Trophoblast cell (in vitro differentiated cells and primary cell): ENCODE data around the gene NYNRIN.

Experiments
- DNase-seq, 2 donors: peaks; one replicate each; pipeline ENCODE4 v3.0.0-alpha.2; 2016
- H2AFZ ChIP-seq: 2 replicates; pipeline ENCODE4 v1.6.1; 2013; ENCODE audit warnings: low read length, moderate library complexity, mild to moderate bottlenecking; ENCODE audit not compliant: insufficient read depth, poor library complexity
- H2AK5ac ChIP-seq: 2 replicates; pipeline ENCODE4 v1.6.1; 2013; ENCODE audit warnings: mild to moderate bottlenecking, low read length
- H2BK120ac ChIP-seq: 2 replicates; pipeline ENCODE4 v1.6.1; 2013; ENCODE audit warnings: low read length, mild to moderate bottlenecking, moderate library complexity; ENCODE audit not compliant: insufficient read depth, poor library complexity
- H2BK12ac ChIP-seq: 2 replicates; pipeline ENCODE4 v1.6.1; 2013; ENCODE audit warnings: mild to moderate bottlenecking, low read length, moderate library complexity
- H2BK5ac ChIP-seq: 2 replicates; pipeline ENCODE4 v1.6.1; 2013; ENCODE audit warnings: low read length, low read depth, moderate library complexity, mild to moderate bottlenecking; ENCODE audit not compliant: poor library complexity
- H3K14ac ChIP-seq: 2 replicates; pipeline ENCODE4 v1.6.1; 2013; ENCODE audit warnings: mild to moderate bottlenecking, low read length
- H3K18ac ChIP-seq: 2 replicates; pipeline ENCODE4 v1.6.1; 2013; ENCODE audit warnings: mild to moderate bottlenecking, low read length
- H3K23ac ChIP-seq: 2 replicates; pipeline ENCODE4 v1.6.1; 2013; ENCODE audit warnings: low read length
- H3K27ac ChIP-seq: 2 replicates; pipeline ENCODE4 v1.5.1; 2013; ENCODE audit warnings: low read depth, mild to moderate bottlenecking, inconsistent platforms, low read length, moderate library complexity
- H3K27me3 ChIP-seq: 2 replicates; pipeline ENCODE4 v1.6.1; 2013; ENCODE audit warnings: inconsistent platforms, mild to moderate bottlenecking, low read length, moderate library complexity; ENCODE audit not compliant: insufficient read depth
- H3K36me3 ChIP-seq, 2 experiments: 1 replicate in 1 of 2; 2 replicates in 1 of 2; pipeline ENCODE4 v1.6.1; 2013; ENCODE audit warnings: low read length in 2 of 2, mild to moderate bottlenecking in 2 of 2, moderate library complexity in 1 of 2; ENCODE audit not compliant: insufficient read depth in 2 of 2, control insufficient read depth in 1 of 2
- H3K4ac ChIP-seq: 2 replicates; pipeline ENCODE4 v1.6.1; 2013; ENCODE audit warnings: low read depth, mild to moderate bottlenecking, low read length, moderate library complexity
- H3K4me1 ChIP-seq, 2 experiments: 1 replicate in 1 of 2; 2 replicates in 1 of 2; pipeline ENCODE4 v1.6.1; 2013; ENCODE audit warnings: low read length in 2 of 2, mild to moderate bottlenecking in 2 of 2, moderate library complexity in 1 of 2; ENCODE audit not compliant: insufficient read depth in 2 of 2, control insufficient read depth in 1 of 2
- H3K4me2 ChIP-seq: 2 replicates; pipeline ENCODE4 v1.6.1; 2013; ENCODE audit warnings: inconsistent platforms, mild to moderate bottlenecking, low read length, moderate library complexity
- H3K4me3 ChIP-seq: 2 replicates; pipeline ENCODE4 v1.5.1; 2013; ENCODE audit warnings: mild to moderate bottlenecking, low read depth, low read length, inconsistent platforms
- H3K79me1 ChIP-seq: one replicate; pipeline ENCODE4 v1.6.1; 2013; ENCODE audit warnings: low read length
- H3K79me2 ChIP-seq: 2 replicates; pipeline ENCODE4 v1.6.1; 2013; ENCODE audit warnings: low read length, mild to moderate bottlenecking; ENCODE audit not compliant: control insufficient read depth, insufficient read depth, poor library complexity
- H3K9ac ChIP-seq: 2 replicates; pipeline ENCODE4 v1.6.1; 2013; ENCODE audit warnings: mild to moderate bottlenecking, low read length
- H3K9me3 ChIP-seq: 2 replicates; pipeline ENCODE4 v1.6.1; 2013; ENCODE audit warnings: low read depth, mild to moderate bottlenecking, control low read depth, inconsistent platforms, low read length; ENCODE audit not compliant: insufficient read depth
- H4K12ac ChIP-seq: 2 replicates; pipeline ENCODE4 v1.6.1; 2013; ENCODE audit warnings: low read depth, mild to moderate bottlenecking, low read length, moderate library complexity
- H4K8ac ChIP-seq: 2 replicates; pipeline ENCODE4 v1.6.1; 2013; ENCODE audit warnings: low read depth, mild to moderate bottlenecking, low read length, moderate library complexity
- H4K91ac ChIP-seq: one replicate; pipeline ENCODE4 v1.6.1; 2013; ENCODE audit warnings: low read depth, mild to moderate bottlenecking, low read length, moderate library complexity
- WGBS: extraction: QIAGEN DNeasy Blood & Tissue Kit; methylation state at CpG from one replicate; pipeline ENCODE4 v1.1.7; 2013; ENCODE audit warnings: missing lambda C conversion rate; ENCODE audit not compliant: insufficient read length, insufficient coverage; ENCODE audit errors: extremely low coverage; 5-methylcytosine and 5-hydroxymethylcytosine counted together

Gene NYNRIN

GRCh38 chr14:24426150-24426911, 27.5 kb downstream of the NYNRIN start:
- Histone ChIP-seq H4K8ac (no peak overlapping the region), H2AFZ (no peak overlapping the region), H3K27me3 (no peaks in the 10 kb centered on the region), H4K12ac (no peak overlapping the region), H3K79me1 (peaks cover 12% of the 10 kb centered on the region), H3K36me3 (no peaks in the 10 kb centered on the region), H3K4me2 (no peak overlapping the region), H2BK12ac (no peak overlapping the region), H3K79me2 (peaks cover 7% of the 10 kb centered on the region), H2BK5ac (no peak overlapping the region), H3K23ac (no peak overlapping the region), H3K18ac (no peak overlapping the region), H2BK120ac (no peak overlapping the region), H3K4ac (no peak overlapping the region), H3K9me3 (peaks cover 3% of the 10 kb centered on the region), H3K4me3 (no peak overlapping the region), H3K4me1 (peaks cover 7 to 17% of the 10 kb centered on the region in 2 experiments), H2AK5ac (no peak overlapping the region), H3K27ac (no peak overlapping the region), H4K91ac (no peak overlapping the region), H3K9ac (no peak overlapping the region), H3K14ac (no peak overlapping the region)
- DNase-seq = no peak
- WGBS = no CpG with 5 or more reads among the region's 2 CpGs

DNA sequence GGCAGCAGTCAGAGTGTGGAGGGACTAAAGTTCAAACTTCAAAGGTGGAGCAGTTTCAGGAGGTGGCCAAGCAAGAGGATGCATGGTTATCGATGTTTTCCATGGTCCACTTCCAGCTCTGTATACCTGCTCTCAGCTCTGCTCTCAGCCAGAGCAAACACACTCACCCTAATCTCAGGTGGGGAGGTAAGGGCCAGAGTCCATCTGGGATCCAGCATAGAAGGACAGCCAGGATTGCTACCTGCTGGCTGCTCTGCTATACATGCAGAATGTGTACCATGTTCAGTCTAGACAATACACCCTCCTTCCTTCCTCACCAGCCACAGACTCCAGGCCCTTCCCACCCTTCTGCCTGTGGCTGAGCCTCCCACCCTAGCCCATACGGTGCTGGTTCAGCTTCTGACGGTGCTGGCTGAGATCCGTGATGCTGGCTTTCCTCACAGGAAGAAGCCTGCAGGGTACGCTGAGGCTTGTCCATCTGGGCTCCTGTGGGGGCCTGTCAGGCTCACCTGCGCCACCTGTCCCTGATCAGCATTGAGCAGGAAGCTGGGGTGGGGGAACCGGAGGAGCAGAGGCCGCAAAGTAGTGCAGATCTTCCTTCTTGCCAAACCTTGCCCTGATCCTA, 28.2 kb downstream of the NYNRIN start:
- no peak overlapping the region for H3K4me2 ChIP-seq
- peaks cover 3% of the 10 kb centered on the region for H3K9me3 ChIP-seq
- peak overlapping the region; percentile 23 for H3K4me3 ChIP-seq
- H3K23ac ChIP-seq = no peak overlapping the region
- H3K79me2 ChIP-seq = peaks cover 7% of the 10 kb centered on the region
- H2BK5ac ChIP-seq = no peak overlapping the region
- no peak overlapping the region for H3K27ac ChIP-seq
- H4K12ac ChIP-seq = no peak overlapping the region
- no peak overlapping the region for H2BK120ac ChIP-seq
- no peak overlapping the region for H3K9ac ChIP-seq
- H3K36me3 ChIP-seq = peaks cover 2% of the 10 kb centered on the region in 2 experiments
- no CpG with 5 or more reads among the region's 8 CpGs for WGBS
- H3K4ac ChIP-seq = no peak overlapping the region
- H3K79me1 ChIP-seq = peaks cover 12% of the 10 kb centered on the region
- no peak overlapping the region for H4K8ac ChIP-seq
- no peak overlapping the region for H2BK12ac ChIP-seq
- no peak for DNase-seq
- no peak overlapping the region for H4K91ac ChIP-seq
- H3K18ac ChIP-seq = no peak overlapping the region
- H3K27me3 ChIP-seq = no peaks in the 10 kb centered on the region
- peaks cover 10 to 20% of the 10 kb centered on the region in 2 experiments for H3K4me1 ChIP-seq
- no peak overlapping the region for H3K14ac ChIP-seq
- no peak overlapping the region for H2AFZ ChIP-seq
- no peak overlapping the region for H2AK5ac ChIP-seq

GRCh38 chr14:24427537-24428508, 29.0 kb downstream of the NYNRIN start:
- Histone ChIP-seq H3K9ac (no peak overlapping the region), H3K18ac (no peak overlapping the region), H3K36me3 (peaks cover 10% of the 10 kb centered on the region in 2 experiments), H3K14ac (no peak overlapping the region), H2AK5ac (no peak overlapping the region), H2AFZ (no peak overlapping the region), H3K4me3 (no peak overlapping the region), H3K79me2 (peaks cover 7% of the 10 kb centered on the region), H2BK5ac (no peak overlapping the region), H2BK120ac (no peak overlapping the region), H3K27ac (no peak overlapping the region), H3K4ac (no peak overlapping the region), H4K91ac (no peak overlapping the region), H3K4me2 (no peak overlapping the region), H2BK12ac (no peak overlapping the region), H3K27me3 (no peaks in the 10 kb centered on the region), H3K9me3 (peaks cover 3% of the 10 kb centered on the region), H4K8ac (no peak overlapping the region), H3K79me1 (peaks cover 12% of the 10 kb centered on the region), H3K4me1 (peaks cover 10 to 20% of the 10 kb centered on the region in 2 experiments), H3K23ac (no peak overlapping the region), H4K12ac (no peak overlapping the region)
- no peak for DNase-seq
- no CpG with 5 or more reads among the region's 18 CpGs for WGBS

DNA sequence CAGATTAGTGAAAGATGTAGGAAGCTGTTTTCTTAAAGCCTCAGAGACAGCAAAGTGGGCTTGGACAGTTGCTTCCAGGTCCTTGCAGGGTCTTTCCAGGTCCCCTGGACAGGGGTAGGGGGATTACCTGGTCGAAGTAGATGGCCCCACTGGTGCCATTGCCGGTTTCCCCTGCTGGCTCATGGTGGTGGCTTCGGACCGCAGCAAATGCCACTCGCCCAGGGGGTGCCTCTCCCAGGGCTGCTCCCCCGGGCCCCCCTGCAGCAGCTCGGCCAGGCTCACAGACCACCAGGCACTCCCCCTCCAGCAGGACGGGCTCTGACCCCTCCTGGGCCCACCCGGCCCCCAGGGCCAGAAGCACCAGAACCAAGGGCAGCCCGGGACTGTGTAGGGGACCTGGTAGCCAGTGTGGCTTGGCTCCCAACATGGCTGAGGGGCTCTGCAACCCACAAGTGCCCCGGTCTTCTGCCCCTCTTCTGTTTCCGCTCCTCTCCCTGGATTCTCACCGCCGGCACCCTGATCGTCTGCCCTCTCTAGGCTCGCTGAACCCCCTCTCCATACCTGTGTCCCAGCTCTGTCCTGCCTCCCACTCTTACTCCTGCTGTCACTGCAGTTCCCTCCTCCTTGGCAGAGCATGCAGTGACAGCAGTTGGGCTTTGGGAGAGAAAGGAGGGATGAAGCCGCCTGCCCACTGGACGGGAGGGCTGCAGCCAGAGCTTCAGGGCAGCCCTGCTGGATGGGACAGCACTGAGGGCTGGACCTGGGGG, 30.0 kb downstream of the NYNRIN start:
- Histone ChIP-seq H2BK5ac (no peak overlapping the region), H3K18ac (no peak overlapping the region), H3K36me3 (peaks cover 11 to 14% of the 10 kb centered on the region in 2 experiments), H3K4me3 (no peak overlapping the region), H2AFZ (no peak overlapping the region), H4K91ac (peak overlapping the region; percentile 78), H3K4ac (no peak overlapping the region), H2BK120ac (no peak overlapping the region), H2AK5ac (peak overlapping the region; percentile 11), H3K14ac (no peak overlapping the region), H3K79me2 (peaks cover 7% of the 10 kb centered on the region), H2BK12ac (no peak overlapping the region), H3K79me1 (peaks cover 12% of the 10 kb centered on the region), H3K4me1 (peaks cover 10 to 18% of the 10 kb centered on the region in 2 experiments), H3K9ac (no peak overlapping the region), H3K9me3 (peaks cover 3% of the 10 kb centered on the region), H3K23ac (no peak overlapping the region), H3K4me2 (no peak overlapping the region), H4K8ac (peak overlapping the region; percentile 78), H3K27ac (no peak overlapping the region), H3K27me3 (no peaks in the 10 kb centered on the region), H4K12ac (peak overlapping the region; percentile 52)
- DNase-seq = no peak
- WGBS = no CpG with 5 or more reads among the region's 18 CpGs
